IgD-negative memory B cell (primary cell): ENCODE results near the gene VSX2. TPM values are rescaled to one million over a fixed set of nuclear protein-coding genes. Genes with fewer than 3 reads are reported as not detected.

ENCODE experiments used
- H3K27ac Mint-ChIP-seq, 3 donors: one replicate each; pipeline ENCODE4 v1.8.0; 2020 to 2022; ENCODE audit warnings: mild to moderate bottlenecking in 3 of 3, mixed read lengths in 3 of 3, moderate library complexity in 1 of 3
- H3K27me3 Mint-ChIP-seq: one replicate; pipeline ENCODE4 v1.8.0; 2021; ENCODE audit warnings: mixed read lengths
- H3K36me3 Mint-ChIP-seq: one replicate; pipeline ENCODE4 v1.8.0; 2020; ENCODE audit warnings: mild to moderate bottlenecking, mixed read lengths
- H3K4me1 Mint-ChIP-seq, 3 donors: one replicate each; pipeline ENCODE4 v1.8.0; 2020 to 2022; ENCODE audit warnings: mixed read lengths in 3 of 3, mild to moderate bottlenecking in 1 of 3
- H3K4me3 Mint-ChIP-seq, 4 donors: one replicate each; pipeline ENCODE4 v1.8.0; 2020 to 2022; ENCODE audit warnings: mild to moderate bottlenecking in 4 of 4, mixed read lengths in 4 of 4, moderate library complexity in 3 of 4
- H3K9me3 Mint-ChIP-seq, 3 donors: one replicate each; pipeline ENCODE4 v1.8.0; 2020 to 2021; ENCODE audit warnings: mixed read lengths in 3 of 3, mild to moderate bottlenecking in 1 of 3
- polyA plus RNA-seq: library from polyadenylated mRNA; unstranded; fragments of 300-500 nt; fragmentation: Illumina TruSeq; gene quantifications from one replicate; pipeline ENCODE4 v1.2.3, GENCODE V29; 2021

VSX2 gene
- polyA plus RNA-seq, 1 donor from 2014 or later = not detected

- H3K9me3 Mint-ChIP-seq = no peaks in the 10 kb centered on the region
- no peaks in the 10 kb centered on the region for H3K4me1 Mint-ChIP-seq
- H3K4me3 Mint-ChIP-seq = no peak overlapping the region
- no peaks in the 10 kb centered on the region for H3K36me3 Mint-ChIP-seq
- H3K27ac Mint-ChIP-seq = no peak overlapping the region
- H3K27me3 Mint-ChIP-seq = peaks cover 9% of the 10 kb centered on the region
Measured at GRCh38 chr14:74216671-74217070, 22.6 kb upstream of the VSX2 start.

- H3K4me1 Mint-ChIP-seq = no peaks in the 10 kb centered on the region
- no peaks in the 10 kb centered on the region for H3K36me3 Mint-ChIP-seq
- peaks cover 11% of the 10 kb centered on the region for H3K27me3 Mint-ChIP-seq
- peak overlapping the region in 2 of 4 donors; percentile 65 to 79 for H3K4me3 Mint-ChIP-seq
- H3K9me3 Mint-ChIP-seq = no peaks in the 10 kb centered on the region
- no peak overlapping the region for H3K27ac Mint-ChIP-seq
Measured at GRCh38 chr14:74217672-74218448, 21.4 kb upstream of the VSX2 start.

GRCh38 chr14:74218462-74218861, 20.8 kb upstream of the VSX2 start:
- H3K36me3 Mint-ChIP-seq = no peaks in the 10 kb centered on the region
- H3K9me3 Mint-ChIP-seq = no peaks in the 10 kb centered on the region
- peaks cover 12% of the 10 kb centered on the region for H3K27me3 Mint-ChIP-seq
- H3K4me3 Mint-ChIP-seq = peak overlapping the region in 1 of 4 donors; percentile 54
- H3K27ac Mint-ChIP-seq = no peak overlapping the region
- H3K4me1 Mint-ChIP-seq = no peaks in the 10 kb centered on the region

- Mint-ChIP-seq H3K4me1 (no peaks in the 10 kb centered on the region), H3K9me3 (no peaks in the 10 kb centered on the region), H3K4me3 (no peak overlapping the region), H3K27me3 (peaks cover 17% of the 10 kb centered on the region), H3K27ac (no peak overlapping the region), H3K36me3 (no peaks in the 10 kb centered on the region)
Measured at GRCh38 chr14:74219277-74220205, 19.7 kb upstream of the VSX2 start.

GRCh38 chr14:74220991-74221390, 18.3 kb upstream of the VSX2 start:
- no peaks in the 10 kb centered on the region for H3K9me3 Mint-ChIP-seq
- no peaks in the 10 kb centered on the region for H3K4me1 Mint-ChIP-seq
- peaks cover 15% of the 10 kb centered on the region for H3K27me3 Mint-ChIP-seq
- no peaks in the 10 kb centered on the region for H3K36me3 Mint-ChIP-seq
- no peak overlapping the region for H3K4me3 Mint-ChIP-seq
- no peak overlapping the region for H3K27ac Mint-ChIP-seq

- Mint-ChIP-seq H3K36me3 (no peaks in the 10 kb centered on the region), H3K4me1 (no peaks in the 10 kb centered on the region), H3K27me3 (peaks cover 15% of the 10 kb centered on the region), H3K27ac (no peak overlapping the region), H3K4me3 (no peak overlapping the region), H3K9me3 (no peaks in the 10 kb centered on the region)
Measured at GRCh38 chr14:74221741-74222140, 17.5 kb upstream of the VSX2 start.

GRCh38 chr14:74223016-74223415, 16.2 kb upstream of the VSX2 start:
- Mint-ChIP-seq H3K4me1 (no peaks in the 10 kb centered on the region), H3K4me3 (no peak overlapping the region), H3K9me3 (no peaks in the 10 kb centered on the region), H3K27me3 (peaks cover 22% of the 10 kb centered on the region), H3K36me3 (no peaks in the 10 kb centered on the region), H3K27ac (no peak overlapping the region)

GRCh38 chr14:74231784-74232183, 7.5 kb upstream of the VSX2 start:
- Mint-ChIP-seq H3K27ac (no peak overlapping the region), H3K36me3 (peaks cover 2% of the 10 kb centered on the region), H3K4me3 (no peak overlapping the region), H3K4me1 (no peaks in the 10 kb centered on the region), H3K9me3 (peaks cover 6 to 8% (median 7%) of the 10 kb centered on the region in 3 donors), H3K27me3 (peaks cover 27% of the 10 kb centered on the region)

GRCh38 chr14:74235017-74235416, 4.2 kb upstream of the VSX2 start:
- H3K4me1 Mint-ChIP-seq = no peaks in the 10 kb centered on the region
- peaks cover 2% of the 10 kb centered on the region for H3K36me3 Mint-ChIP-seq
- peaks cover 28% of the 10 kb centered on the region for H3K27me3 Mint-ChIP-seq
- H3K4me3 Mint-ChIP-seq = no peak overlapping the region
- H3K9me3 Mint-ChIP-seq = peaks cover 6 to 8% (median 8%) of the 10 kb centered on the region in 3 donors
- H3K27ac Mint-ChIP-seq = no peak overlapping the region

- H3K9me3 Mint-ChIP-seq = peaks cover under 1 to 4% (median 3%) of the 10 kb centered on the region in 3 donors
- no peak overlapping the region for H3K4me3 Mint-ChIP-seq
- H3K36me3 Mint-ChIP-seq = no peaks in the 10 kb centered on the region
- H3K27me3 Mint-ChIP-seq = peaks cover 40% of the 10 kb centered on the region
- no peak overlapping the region for H3K27ac Mint-ChIP-seq
- H3K4me1 Mint-ChIP-seq = peaks cover 11 to 16% (median 13%) of the 10 kb centered on the region in 3 donors
Measured at GRCh38 chr14:74237441-74237840, 1.8 kb upstream of the VSX2 start.

- Mint-ChIP-seq H3K27me3 (peaks cover 56% of the 10 kb centered on the region), H3K9me3 (peaks cover 0 to 5% (median 2%) of the 10 kb centered on the region in 3 donors), H3K4me3 (peak overlapping the region in 3 of 4 donors; percentile 41 to 94 (median 88)), H3K4me1 (peaks cover 13 to 26% (median 16%) of the 10 kb centered on the region in 3 donors), H3K27ac (peak overlapping the region in 1 of 3 donors; percentile 78), H3K36me3 (no peaks in the 10 kb centered on the region)
Measured at GRCh38 chr14:74239848-74240793, 872 bp downstream of the VSX2 start.

- H3K27me3 Mint-ChIP-seq = peaks cover 65% of the 10 kb centered on the region
Measured at GRCh38 chr14:74240794-74241651, 1.8 kb downstream of the VSX2 start.

GRCh38 chr14:74241652-74242017, 2.4 kb downstream of the VSX2 start:
- H3K4me3 Mint-ChIP-seq = peak overlapping the region; percentile 51 to 94 (median 81)
- H3K4me1 Mint-ChIP-seq = peaks cover 13 to 26% (median 16%) of the 10 kb centered on the region in 3 donors
- peaks cover 0 to 5% (median 0%) of the 10 kb centered on the region in 3 donors for H3K9me3 Mint-ChIP-seq
- peak overlapping the region in 1 of 3 donors; percentile 26 for H3K27ac Mint-ChIP-seq
- H3K27me3 Mint-ChIP-seq = peaks cover 68% of the 10 kb centered on the region
- no peaks in the 10 kb centered on the region for H3K36me3 Mint-ChIP-seq

More at GRCh38 chr14:74240794-74241651, 1.8 kb downstream of the VSX2 start:
- Mint-ChIP-seq H3K4me3 (peak overlapping the region; percentile 51 to 94 (median 81)), H3K36me3 (no peaks in the 10 kb centered on the region), H3K27ac (no peak overlapping the region), H3K9me3 (peaks cover 0 to 5% (median 0%) of the 10 kb centered on the region in 3 donors), H3K4me1 (peaks cover 13 to 26% (median 16%) of the 10 kb centered on the region in 3 donors)
